NCI-H524 treated with DMSO at 0.1 percent for 48 hours (cell line): ENCODE results near the gene MYH7B.

Source experiments
- DNase-seq: peaks from one replicate; lab custom pipeline; 2025; lab: John Stamatoyannopoulos, UW

MYH7B gene

DNA sequence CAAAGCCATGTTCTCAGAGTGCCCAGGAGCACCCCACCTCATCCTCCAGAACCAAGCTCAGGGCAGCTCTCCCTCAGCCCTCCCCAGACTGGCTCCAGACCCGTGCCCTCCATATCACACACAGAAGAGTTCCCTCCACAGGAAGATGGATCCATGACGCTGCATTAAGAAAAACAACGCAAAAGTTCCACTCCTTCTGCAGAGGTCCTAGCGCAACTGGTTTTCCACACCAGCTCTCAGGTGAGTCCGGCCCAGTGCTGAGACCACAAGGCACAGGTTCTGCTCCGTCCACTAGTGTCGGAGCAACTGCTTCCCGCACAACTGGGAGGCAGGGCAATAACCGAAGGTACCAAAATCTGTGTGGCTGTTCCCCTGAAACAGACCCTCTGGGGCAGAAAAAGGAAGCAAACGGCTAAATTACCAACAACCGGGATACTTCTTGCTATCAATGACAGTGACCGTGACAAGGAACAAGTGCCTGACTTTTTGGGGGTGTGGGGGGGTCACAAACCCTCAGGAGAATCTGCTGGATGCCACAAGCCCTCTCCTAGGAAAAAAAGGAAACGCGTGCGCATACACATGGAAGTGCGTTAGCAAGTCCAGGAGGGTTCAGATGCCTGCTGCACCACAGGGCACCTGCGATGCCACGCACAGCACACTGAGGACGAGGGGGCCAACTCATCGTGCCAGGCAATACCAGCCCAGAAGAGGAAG is 49.2 kb downstream of the MYH7B start:
- DNase-seq: no peak
